HL-60 (cell line): ENCODE results near the gene FLOT1.

Source experiments
- CTCF ChIP-seq: IDR thresholded peaks from one replicate; pipeline ENCODE4 v1.5.1; 2011; ENCODE audit warnings: low read length, control low read depth, inconsistent platforms; ENCODE audit not compliant: insufficient read depth
- POLR2AphosphoS5 ChIP-seq: IDR thresholded peaks from 2 replicates; pipeline ENCODE4 v1.6.1; 2012; ENCODE audit warnings: low read depth
- REST ChIP-seq: IDR thresholded peaks from 2 replicates; pipeline ENCODE4 v1.6.1; 2012; ENCODE audit warnings: low read depth; ENCODE audit not compliant: insufficient replicate concordance
- SPI1 ChIP-seq: IDR thresholded peaks from 2 replicates; pipeline ENCODE4 v1.6.1; 2012; ENCODE audit warnings: low read depth, mild to moderate bottlenecking, borderline replicate concordance

GRCh38 chr6:30738532-30738931, 4.0 kb downstream of the FLOT1 start:
- TF ChIP-seq CTCF (no peak), SPI1 (no peak), POLR2AphosphoS5 (no peak), REST (no peak)
